Measurements from ENCODE around the gene NF1. TPM values are rescaled to one million over a fixed set of nuclear protein-coding genes. Genes with fewer than 3 reads are reported as not detected.
"Not testable (repeated sequence)": the region's sequence is repeated elsewhere in the genome, so short reads cannot be mapped to it uniquely, and the experiment has no call there.

Gene NF1
- polyA plus RNA-seq, 6 donors from 2014 or later: 4.8 to 10.2 (median 8.3) TPM

- Mint-ChIP-seq H3K27me3 (no peaks in the 10 kb centered on the region), H3K36me3 (no peaks in the 10 kb centered on the region), H3K27ac (no peak overlapping the region), H3K4me3 (no peak overlapping the region), H3K4me1 (peaks cover 0 to 7% (median 4%) of the 10 kb centered on the region in 3 donors), H3K9me3 (no peaks in the 10 kb centered on the region)
- ATAC-seq (ENCODE audit: low read depth in 2 of 2) (no peak), DNase-seq (no peak)
These were observed 30.1 kb upstream of the NF1 start for GRCh38 chr17:31064707-31065106.

DNA sequence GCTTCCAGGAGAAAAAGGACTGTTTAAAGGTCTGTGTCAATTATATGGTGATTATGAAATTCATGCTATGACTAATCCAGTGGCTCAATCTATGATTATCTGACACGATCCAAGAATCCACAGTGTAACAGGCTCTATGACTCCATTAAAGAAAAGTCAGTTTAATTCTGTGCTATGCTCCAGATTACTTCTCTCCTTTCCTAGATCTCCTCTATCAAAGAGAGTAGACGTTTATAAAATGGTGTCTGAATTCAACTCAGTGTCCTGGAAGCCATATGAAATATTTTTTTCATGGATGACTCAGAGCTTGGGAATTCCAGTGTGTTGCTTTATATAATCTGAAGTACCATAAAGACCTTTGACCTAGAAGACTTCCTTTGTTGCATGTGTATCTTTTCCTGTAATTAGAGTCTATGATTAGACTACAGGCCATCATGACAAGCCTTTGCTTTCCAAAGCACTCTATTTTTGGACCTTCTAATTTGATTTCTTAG lies 27.0 kb upstream of the NF1 start:
- no peaks in the 10 kb centered on the region for H3K9me3 Mint-ChIP-seq
- no peaks in the 10 kb centered on the region for H3K36me3 Mint-ChIP-seq
- no peaks in the 10 kb centered on the region for H3K27me3 Mint-ChIP-seq
- ATAC-seq (ENCODE audit: low read depth in 2 of 2) (no peak), DNase-seq (no peak)
- no peak overlapping the region for H3K4me3 Mint-ChIP-seq
- no peak overlapping the region for H3K27ac Mint-ChIP-seq
- peaks cover 0 to 7% (median 4%) of the 10 kb centered on the region in 3 donors for H3K4me1 Mint-ChIP-seq

DNA sequence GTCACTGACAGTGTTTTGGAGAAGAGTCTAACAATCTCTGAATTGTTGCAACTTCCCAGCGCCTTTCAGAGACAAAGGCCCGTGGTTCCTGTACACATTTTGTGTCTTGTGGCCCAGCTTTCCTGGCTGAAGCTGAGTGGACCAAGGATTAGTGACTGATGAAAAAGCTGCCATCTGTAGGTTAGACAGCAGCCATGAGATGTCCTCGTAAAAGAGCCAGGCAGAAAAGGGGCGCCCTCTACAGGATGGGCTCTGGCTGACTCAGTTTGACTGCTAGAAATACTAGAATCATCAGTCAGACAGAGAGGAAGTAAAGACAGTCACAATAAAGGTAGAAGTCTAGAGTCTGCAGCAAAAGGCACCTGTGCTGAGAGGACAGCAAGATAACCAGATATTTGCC lies 26.5 kb upstream of the NF1 start:
- DNase-seq (peak; percentile 38), ATAC-seq (ENCODE audit: low read depth in 2 of 2) (peak; percentile 75 to 85)
- Mint-ChIP-seq H3K4me1 (peaks cover 0 to 4% (median 3%) of the 10 kb centered on the region in 3 donors), H3K36me3 (no peaks in the 10 kb centered on the region), H3K27ac (no peak overlapping the region), H3K27me3 (no peaks in the 10 kb centered on the region), H3K4me3 (no peak overlapping the region), H3K9me3 (no peaks in the 10 kb centered on the region)

DNA sequence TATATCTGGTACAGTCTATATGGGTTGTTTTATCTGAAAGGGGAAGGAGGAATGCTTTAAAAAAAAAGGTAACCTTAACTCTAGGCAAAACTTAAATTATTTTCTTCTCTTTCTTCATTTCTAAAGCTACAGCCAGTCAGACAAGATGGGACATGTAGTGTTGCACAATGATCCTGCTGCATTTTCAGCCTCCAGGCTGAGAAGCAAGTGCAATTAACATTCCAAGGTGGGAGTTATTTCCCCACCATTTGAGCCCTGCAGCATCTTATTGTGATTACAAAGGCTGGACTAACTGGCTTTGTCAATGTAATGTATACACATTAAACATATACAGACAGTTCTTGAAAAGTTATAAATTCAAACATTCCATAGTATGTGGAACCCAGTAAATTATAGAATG lies 22.6 kb upstream of the NF1 start:
- no peak overlapping the region for H3K4me3 Mint-ChIP-seq

GRCh38 chr17:31073411-31073810 lies 21.4 kb upstream of the NF1 start:
- DNase-seq (no peak), ATAC-seq (ENCODE audit: low read depth in 2 of 2) (no peak)
- no peak overlapping the region for H3K27ac Mint-ChIP-seq
- H3K4me3 Mint-ChIP-seq: no peak overlapping the region
- H3K27me3 Mint-ChIP-seq: no peaks in the 10 kb centered on the region
- peaks cover 0 to 3% (median 1%) of the 10 kb centered on the region in 3 donors for H3K4me1 Mint-ChIP-seq
- H3K36me3 Mint-ChIP-seq: no peaks in the 10 kb centered on the region
- H3K9me3 Mint-ChIP-seq: no peaks in the 10 kb centered on the region

More for the DNA sequence above, 22.6 kb upstream of the NF1 start:
- DNase-seq: no peak
- no peaks in the 10 kb centered on the region for H3K36me3 Mint-ChIP-seq
- no peak for ATAC-seq (ENCODE audit: low read depth in 2 of 2)
- H3K9me3 Mint-ChIP-seq: no peaks in the 10 kb centered on the region
- H3K27me3 Mint-ChIP-seq: no peaks in the 10 kb centered on the region
- H3K27ac Mint-ChIP-seq: no peak overlapping the region
- peaks cover 0 to 4% (median 3%) of the 10 kb centered on the region in 3 donors for H3K4me1 Mint-ChIP-seq

GRCh38 chr17:31074772-31075555 lies 19.8 kb upstream of the NF1 start:
- H3K27me3 Mint-ChIP-seq: no peaks in the 10 kb centered on the region

GRCh38 chr17:31078290-31078689 lies 16.5 kb upstream of the NF1 start:
- DNase-seq (no peak), ATAC-seq (ENCODE audit: low read depth in 2 of 2) (no peak)
- Mint-ChIP-seq H3K4me3 (no peak overlapping the region), H3K4me1 (no peaks in the 10 kb centered on the region), H3K36me3 (no peaks in the 10 kb centered on the region), H3K9me3 (no peaks in the 10 kb centered on the region), H3K27me3 (no peaks in the 10 kb centered on the region), H3K27ac (no peak overlapping the region)

More at GRCh38 chr17:31074772-31075555, 19.8 kb upstream of the NF1 start:
- Mint-ChIP-seq H3K36me3 (no peaks in the 10 kb centered on the region), H3K27ac (no peak overlapping the region), H3K9me3 (no peaks in the 10 kb centered on the region), H3K4me3 (no peak overlapping the region), H3K4me1 (no peaks in the 10 kb centered on the region)
- ATAC-seq (ENCODE audit: low read depth in 2 of 2) (no peak), DNase-seq (no peak)

DNA sequence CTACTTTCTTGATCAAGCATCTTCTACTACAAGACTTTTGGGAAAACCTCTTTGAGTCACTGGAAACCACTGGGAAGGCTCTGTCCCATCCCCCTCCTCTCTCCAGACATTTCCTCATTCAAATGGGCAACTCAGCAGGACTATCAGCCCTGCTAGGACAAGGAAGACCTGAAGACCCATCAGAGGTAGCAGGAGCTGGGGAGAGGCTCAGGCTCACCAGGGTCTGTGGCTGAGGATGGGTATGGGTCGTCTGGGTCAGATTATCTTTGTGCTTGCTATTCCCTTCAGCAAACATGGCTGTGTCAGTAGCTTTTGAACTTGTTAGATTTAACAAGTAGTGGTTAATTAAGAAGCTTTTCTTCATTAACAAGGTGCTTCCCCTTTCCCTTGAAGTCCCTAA lies 15.0 kb upstream of the NF1 start:
- ATAC-seq (ENCODE audit: low read depth in 2 of 2) (no peak), DNase-seq (no peak)
- H3K4me3 Mint-ChIP-seq: no peak overlapping the region
- H3K9me3 Mint-ChIP-seq: no peaks in the 10 kb centered on the region
- H3K27ac Mint-ChIP-seq: no peak overlapping the region
- no peaks in the 10 kb centered on the region for H3K36me3 Mint-ChIP-seq
- no peaks in the 10 kb centered on the region for H3K4me1 Mint-ChIP-seq
- H3K27me3 Mint-ChIP-seq: no peaks in the 10 kb centered on the region

GRCh38 chr17:31085563-31085962 lies 9.2 kb upstream of the NF1 start:
- H3K27ac Mint-ChIP-seq: peak overlapping the region in 1 of 6 donors; percentile 44
- H3K4me3 Mint-ChIP-seq: no peak overlapping the region
- DNase-seq (no peak), ATAC-seq (ENCODE audit: low read depth in 2 of 2) (no peak)
- peaks cover 0 to 6% (median 5%) of the 10 kb centered on the region in 3 donors for H3K4me1 Mint-ChIP-seq
- H3K9me3 Mint-ChIP-seq: no peaks in the 10 kb centered on the region
- H3K36me3 Mint-ChIP-seq: no peaks in the 10 kb centered on the region
- no peaks in the 10 kb centered on the region for H3K27me3 Mint-ChIP-seq

GRCh38 chr17:31089471-31089870 lies 5.3 kb upstream of the NF1 start:
- H3K27ac Mint-ChIP-seq: peak overlapping the region in 1 of 6 donors; percentile 69
- no peaks in the 10 kb centered on the region for H3K27me3 Mint-ChIP-seq
- no peaks in the 10 kb centered on the region for H3K36me3 Mint-ChIP-seq
- no peaks in the 10 kb centered on the region for H3K9me3 Mint-ChIP-seq
- H3K4me1 Mint-ChIP-seq: peaks cover 0 to 9% (median 6%) of the 10 kb centered on the region in 3 donors
- DNase-seq (no peak), ATAC-seq (ENCODE audit: low read depth in 2 of 2) (no peak)
- H3K4me3 Mint-ChIP-seq: peak overlapping the region in 1 of 8 donors; percentile 5

- ATAC-seq (ENCODE audit: low read depth in 2 of 2); H3K27me3 Mint-ChIP-seq: not testable (repeated sequence)
These were observed 4.1 kb upstream of the NF1 start for GRCh38 chr17:31090650-31091049.

DNA sequence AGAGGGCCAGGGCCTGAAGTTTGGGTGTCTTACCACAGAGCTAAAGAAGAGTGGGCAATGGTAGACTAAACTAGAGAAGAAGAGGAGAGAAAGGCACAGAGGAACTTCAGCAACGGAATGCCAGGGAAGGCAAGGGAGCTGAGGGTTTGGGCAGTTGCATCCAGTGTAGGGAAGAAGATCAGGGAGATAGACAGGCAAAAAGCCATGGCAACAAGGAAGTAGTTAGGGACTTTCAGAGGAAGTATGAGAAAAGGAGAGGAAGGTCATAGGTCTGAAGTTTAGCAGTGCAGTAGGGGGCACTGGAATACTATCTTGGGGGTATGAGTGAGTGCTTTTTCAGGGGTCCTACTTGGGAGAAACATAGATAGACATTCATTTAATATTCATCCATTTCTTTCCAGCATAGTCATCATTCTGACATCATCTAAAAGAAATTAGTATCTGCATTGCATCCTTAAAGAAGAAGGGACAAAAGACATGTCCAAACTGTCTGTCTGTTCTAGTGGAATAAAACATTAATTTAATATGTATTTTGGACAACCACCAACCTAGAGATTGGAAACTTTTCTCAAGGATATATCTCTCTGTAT lies 2.2 kb upstream of the NF1 start:
- ATAC-seq (ENCODE audit: low read depth in 2 of 2) (no peak), DNase-seq (no peak)
- Mint-ChIP-seq H3K9me3 (no peaks in the 10 kb centered on the region), H3K4me1 (peaks cover 11 to 23% (median 15%) of the 10 kb centered on the region in 3 donors), H3K27me3 (no peaks in the 10 kb centered on the region), H3K36me3 (no peaks in the 10 kb centered on the region), H3K4me3 (peak overlapping the region in 3 of 8 donors; percentile 14 to 82 (median 30)), H3K27ac (peak overlapping the region in 5 of 6 donors; percentile 1 to 81 (median 36))

More at GRCh38 chr17:31090650-31091049, 4.1 kb upstream of the NF1 start:
- not testable (repeated sequence) for H3K4me3 Mint-ChIP-seq, H3K9me3 Mint-ChIP-seq, DNase-seq, H3K36me3 Mint-ChIP-seq, H3K27ac Mint-ChIP-seq
- peaks cover 1 to 14% (median 8%) of the 10 kb centered on the region in 3 donors for H3K4me1 Mint-ChIP-seq

GRCh38 chr17:31093866-31094599 lies 744 bp upstream of the NF1 start:
- DNase-seq (no peak), ATAC-seq (ENCODE audit: low read depth in 2 of 2) (peak in 1 of 2 donors; percentile 44)
- no peaks in the 10 kb centered on the region for H3K36me3 Mint-ChIP-seq
- peaks cover 11 to 19% (median 11%) of the 10 kb centered on the region in 3 donors for H3K4me1 Mint-ChIP-seq
- H3K4me3 Mint-ChIP-seq: peak overlapping the region; percentile 88 to 97 (median 94)
- H3K27me3 Mint-ChIP-seq: no peaks in the 10 kb centered on the region
- peak overlapping the region; percentile 90 to 97 (median 93) for H3K27ac Mint-ChIP-seq
- no peaks in the 10 kb centered on the region for H3K9me3 Mint-ChIP-seq

Data from naive B cell (primary cell).